ENCODE data around the gene KLHL24.

DNA sequence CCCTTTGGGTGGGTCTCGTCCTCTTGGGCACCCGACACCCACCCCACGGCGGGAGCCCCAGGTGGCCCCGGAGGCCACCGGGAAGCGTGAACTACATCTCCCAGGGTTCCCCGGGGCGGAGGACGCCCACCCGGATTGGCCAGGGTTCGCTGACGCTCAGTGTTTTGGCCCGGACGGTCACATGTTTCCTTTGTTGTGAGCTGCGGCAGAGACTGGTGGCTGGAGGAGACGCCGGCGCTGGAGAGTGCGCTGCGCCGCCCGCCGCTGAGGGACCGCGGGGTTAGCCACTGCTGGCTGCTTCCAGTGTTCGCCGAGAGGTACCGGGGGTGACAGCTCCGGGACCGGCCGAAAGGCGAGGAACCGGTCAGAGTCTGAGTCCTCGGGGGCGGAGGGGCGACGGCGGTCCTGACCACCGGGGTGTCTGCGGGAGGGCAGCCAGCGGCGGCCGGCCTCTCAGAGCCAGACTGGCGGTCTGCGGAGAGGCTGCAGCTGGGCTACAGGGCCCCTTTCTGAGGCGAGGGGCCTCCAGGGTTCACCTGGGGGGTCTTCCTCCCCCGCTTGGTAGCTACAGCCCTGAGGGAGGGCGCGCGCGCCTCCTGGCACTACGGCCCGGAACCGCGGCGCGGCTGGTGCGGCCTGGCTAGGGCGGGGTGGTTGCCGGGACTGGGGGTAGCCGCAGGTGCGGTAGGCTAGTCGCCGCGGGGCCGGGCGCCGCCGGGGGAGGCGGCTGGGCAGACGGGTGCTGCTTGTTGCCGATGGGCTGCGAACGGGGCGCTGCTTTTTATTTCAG is at the start of gene KLHL24:
- TF ChIP-seq, protein P1, sequence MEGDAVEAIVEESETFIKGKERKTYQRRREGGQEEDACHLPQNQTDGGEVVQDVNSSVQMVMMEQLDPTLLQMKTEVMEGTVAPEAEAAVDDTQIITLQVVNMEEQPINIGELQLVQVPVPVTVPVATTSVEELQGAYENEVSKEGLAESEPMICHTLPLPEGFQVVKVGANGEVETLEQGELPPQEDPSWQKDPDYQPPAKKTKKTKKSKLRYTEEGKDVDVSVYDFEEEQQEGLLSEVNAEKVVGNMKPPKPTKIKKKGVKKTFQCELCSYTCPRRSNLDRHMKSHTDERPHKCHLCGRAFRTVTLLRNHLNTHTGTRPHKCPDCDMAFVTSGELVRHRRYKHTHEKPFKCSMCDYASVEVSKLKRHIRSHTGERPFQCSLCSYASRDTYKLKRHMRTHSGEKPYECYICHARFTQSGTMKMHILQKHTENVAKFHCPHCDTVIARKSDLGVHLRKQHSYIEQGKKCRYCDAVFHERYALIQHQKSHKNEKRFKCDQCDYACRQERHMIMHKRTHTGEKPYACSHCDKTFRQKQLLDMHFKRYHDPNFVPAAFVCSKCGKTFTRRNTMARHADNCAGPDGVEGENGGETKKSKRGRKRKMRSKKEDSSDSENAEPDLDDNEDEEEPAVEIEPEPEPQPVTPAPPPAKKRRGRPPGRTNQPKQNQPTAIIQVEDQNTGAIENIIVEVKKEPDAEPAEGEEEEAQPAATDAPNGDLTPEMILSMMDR (conservative IDR thresholded peaks at IDR 0.05): no peak; the same call in 1 of the 2 replicates
- TF ChIP-seq ZFX (IDR thresholded peaks at IDR 0.05): peak; percentile 62
